Peyer's patch (tissue), 4 donors: ENCODE data around the gene SLC6A5. TPM values are rescaled to one million over a fixed set of nuclear protein-coding genes. Genes with fewer than 3 reads are reported as not detected.

ENCODE experiments used
- DNase-seq, 3 donors: peaks; one replicate each; pipeline ENCODE4 v3.0.0-alpha.2; 2017 to 2019
- H3K27ac ChIP-seq, 4 donors: fragments of 200-600 bp; sonication (generic); one replicate each; pipeline ENCODE4 v1.5.1; 2016 to 2019
- H3K27me3 ChIP-seq, 2 donors: fragments of 200-600 bp; sonication (generic); one replicate each; pipeline ENCODE4 v1.5.1; 2019
- H3K36me3 ChIP-seq, 3 donors: fragments of 200-600 bp; sonication (generic); one replicate each; pipeline ENCODE4 v1.5.1; 2016 to 2019
- H3K4me1 ChIP-seq, 4 donors: fragments of 200-600 bp; sonication (generic); one replicate each; pipeline ENCODE4 v1.5.1; 2016 to 2019
- H3K4me3 ChIP-seq, 4 donors: fragments of 200-600 bp; sonication (generic); 1 replicate in 3 of 4; 2 replicates in 1 of 4; pipeline ENCODE4 v1.5.1; 2016 to 2019; ENCODE audit warnings: mild to moderate bottlenecking in 1 of 4
- H3K9me3 ChIP-seq, 4 donors: fragments of 200-600 bp; sonication (generic); one replicate each; pipeline ENCODE4 v1.5.1; 2016 to 2019; ENCODE audit warnings: mild to moderate bottlenecking in 1 of 4
- CTCF ChIP-seq, 6 experiments: fragments of 450-650 bp in 4 of 6; fragments of 200-600 bp in 2 of 6; sonication (generic) in 1 of 6; IDR thresholded peaks; one replicate each; pipeline ENCODE4 v1.5.1; 2017 to 2019; ENCODE audit warnings: antibody characterized with exemption in 6 of 6, mild to moderate bottlenecking in 3 of 6, moderate library complexity in 1 of 6
- POLR2A ChIP-seq, 2 donors: fragments of 450-650 bp; IDR thresholded peaks; one replicate each; pipeline ENCODE4 v1.5.1; 2017; ENCODE audit warnings: antibody characterized with exemption in 2 of 2, mild to moderate bottlenecking in 2 of 2, moderate library complexity in 2 of 2
- total RNA-seq, 4 donors: library from RNA; depleted of rRNA; stranded (reverse); fragments of >200 nt; gene quantifications; one replicate each; pipeline ENCODE4 v1.1.0, GENCODE V29; 2016

SLC6A5 gene
- total RNA-seq, 4 donors from 2014 or later = not detected

- Histone ChIP-seq H3K27ac (no peak overlapping the region), H3K27me3 (no peaks in the 10 kb centered on the region), H3K4me3 (no peak overlapping the region), H3K4me1 (no peaks in the 10 kb centered on the region), H3K36me3 (no peaks in the 10 kb centered on the region), H3K9me3 (no peaks in the 10 kb centered on the region)
- no peak for TF ChIP-seq CTCF (IDR thresholded peaks at IDR 0.05)
- no peak for TF ChIP-seq POLR2A (IDR thresholded peaks at IDR 0.05)
- no peak for DNase-seq
Observed at GRCh38 chr11:20611892-20612291, 12.5 kb downstream of the SLC6A5 start.

DNA sequence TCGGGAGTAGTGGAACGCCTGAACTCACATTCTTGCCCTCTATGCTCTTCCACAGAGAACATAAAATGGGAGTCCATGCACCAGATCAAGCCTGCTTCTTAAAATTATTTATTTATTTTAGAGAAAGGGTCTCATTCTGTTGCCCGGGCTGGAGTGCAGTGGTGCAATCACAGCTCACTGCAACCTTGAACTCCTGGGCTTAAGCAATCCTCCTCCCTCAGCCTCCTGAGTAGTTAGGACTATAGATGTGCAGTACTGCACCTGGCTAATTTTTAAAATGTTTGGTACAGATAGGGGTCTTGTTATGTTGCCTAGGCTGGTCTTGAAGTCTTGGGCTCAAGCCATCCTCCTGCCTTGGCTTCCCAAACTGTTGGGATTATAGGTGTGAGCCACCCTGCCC is 13.0 kb downstream of the SLC6A5 start:
- no peak for DNase-seq
- H3K27ac ChIP-seq = no peak overlapping the region
- no peaks in the 10 kb centered on the region for H3K9me3 ChIP-seq
- H3K36me3 ChIP-seq = no peaks in the 10 kb centered on the region
- H3K27me3 ChIP-seq = no peaks in the 10 kb centered on the region
- no peak overlapping the region for H3K4me3 ChIP-seq
- TF ChIP-seq CTCF (IDR thresholded peaks at IDR 0.05) (no peak), POLR2A (IDR thresholded peaks at IDR 0.05) (no peak)
- no peaks in the 10 kb centered on the region for H3K4me1 ChIP-seq

DNA sequence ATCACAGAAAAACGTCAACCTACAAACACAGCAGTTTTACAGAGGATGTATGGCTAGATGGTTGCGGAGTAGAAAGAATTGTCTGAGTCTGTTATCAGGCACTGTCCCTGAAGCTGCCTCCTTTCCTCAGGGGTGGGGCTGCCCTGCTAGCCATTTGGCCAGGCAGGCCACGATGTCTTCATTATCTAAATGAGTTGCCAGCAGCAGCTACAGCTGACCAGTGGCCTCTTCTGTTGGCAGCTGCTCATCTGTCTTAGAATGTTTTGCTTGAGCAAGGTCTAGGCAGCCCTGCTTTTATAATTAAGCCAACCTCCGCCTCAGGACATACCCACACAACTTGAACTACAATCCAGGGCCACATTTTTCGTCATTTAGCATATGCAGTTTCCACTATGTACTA is 17.5 kb downstream of the SLC6A5 start:
- Histone ChIP-seq H3K9me3 (no peaks in the 10 kb centered on the region), H3K4me1 (no peaks in the 10 kb centered on the region), H3K27ac (no peak overlapping the region), H3K36me3 (no peaks in the 10 kb centered on the region), H3K27me3 (no peaks in the 10 kb centered on the region), H3K4me3 (no peak overlapping the region)
- DNase-seq = no peak
- TF ChIP-seq POLR2A (IDR thresholded peaks at IDR 0.05) = no peak
- no peak for TF ChIP-seq CTCF (IDR thresholded peaks at IDR 0.05)

GRCh38 chr11:20617346-20618005 is 18.1 kb downstream of the SLC6A5 start:
- H3K4me3 ChIP-seq = no peak overlapping the region
- no peak for DNase-seq
- no peaks in the 10 kb centered on the region for H3K4me1 ChIP-seq
- H3K9me3 ChIP-seq = no peaks in the 10 kb centered on the region
- H3K27me3 ChIP-seq = no peaks in the 10 kb centered on the region
- TF ChIP-seq CTCF (IDR thresholded peaks at IDR 0.05) = no peak
- no peak overlapping the region for H3K27ac ChIP-seq
- H3K36me3 ChIP-seq = no peaks in the 10 kb centered on the region

DNA sequence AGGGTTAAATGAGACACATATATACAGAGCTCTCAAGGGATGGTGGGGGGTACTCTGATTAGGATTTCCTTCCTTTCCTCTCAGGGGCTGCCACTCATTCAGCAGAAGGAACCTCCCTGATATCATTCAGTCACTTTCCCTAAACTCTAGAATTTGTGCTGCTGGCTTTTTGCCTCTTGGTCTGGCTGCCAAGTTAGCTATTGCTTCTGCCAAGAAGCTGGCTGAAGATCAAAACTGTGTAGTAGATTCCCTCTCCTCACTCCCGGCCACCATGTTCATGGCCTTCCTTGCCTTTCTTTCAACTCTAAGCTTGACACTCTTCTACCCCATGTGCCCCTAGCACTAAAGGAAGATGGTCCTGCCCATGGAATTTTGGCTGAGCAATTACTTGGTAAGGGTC is 18.7 kb downstream of the SLC6A5 start:
- Histone ChIP-seq H3K36me3 (no peaks in the 10 kb centered on the region), H3K27ac (no peak overlapping the region), H3K27me3 (no peaks in the 10 kb centered on the region), H3K4me3 (no peak overlapping the region), H3K9me3 (no peaks in the 10 kb centered on the region), H3K4me1 (no peaks in the 10 kb centered on the region)
- DNase-seq = no peak
- no peak for TF ChIP-seq POLR2A (IDR thresholded peaks at IDR 0.05)
- no peak for TF ChIP-seq CTCF (IDR thresholded peaks at IDR 0.05)

GRCh38 chr11:20620988-20621387 is 21.6 kb downstream of the SLC6A5 start:
- H3K36me3 ChIP-seq = no peaks in the 10 kb centered on the region
- H3K27me3 ChIP-seq = no peaks in the 10 kb centered on the region
- H3K9me3 ChIP-seq = no peaks in the 10 kb centered on the region
- no peak for DNase-seq
- no peak for TF ChIP-seq POLR2A (IDR thresholded peaks at IDR 0.05)
- TF ChIP-seq CTCF (IDR thresholded peaks at IDR 0.05) = no peak
- H3K4me3 ChIP-seq = no peak overlapping the region
- H3K27ac ChIP-seq = no peak overlapping the region
- H3K4me1 ChIP-seq = no peaks in the 10 kb centered on the region
